ENCODE data around the gene PAX5. TPM values are rescaled to one million over a fixed set of nuclear protein-coding genes. Genes with fewer than 3 reads are reported as not detected.

The PAX5 gene
- total RNA-seq, 1 experiment from 2014 or later: 6.6 TPM

DNA sequence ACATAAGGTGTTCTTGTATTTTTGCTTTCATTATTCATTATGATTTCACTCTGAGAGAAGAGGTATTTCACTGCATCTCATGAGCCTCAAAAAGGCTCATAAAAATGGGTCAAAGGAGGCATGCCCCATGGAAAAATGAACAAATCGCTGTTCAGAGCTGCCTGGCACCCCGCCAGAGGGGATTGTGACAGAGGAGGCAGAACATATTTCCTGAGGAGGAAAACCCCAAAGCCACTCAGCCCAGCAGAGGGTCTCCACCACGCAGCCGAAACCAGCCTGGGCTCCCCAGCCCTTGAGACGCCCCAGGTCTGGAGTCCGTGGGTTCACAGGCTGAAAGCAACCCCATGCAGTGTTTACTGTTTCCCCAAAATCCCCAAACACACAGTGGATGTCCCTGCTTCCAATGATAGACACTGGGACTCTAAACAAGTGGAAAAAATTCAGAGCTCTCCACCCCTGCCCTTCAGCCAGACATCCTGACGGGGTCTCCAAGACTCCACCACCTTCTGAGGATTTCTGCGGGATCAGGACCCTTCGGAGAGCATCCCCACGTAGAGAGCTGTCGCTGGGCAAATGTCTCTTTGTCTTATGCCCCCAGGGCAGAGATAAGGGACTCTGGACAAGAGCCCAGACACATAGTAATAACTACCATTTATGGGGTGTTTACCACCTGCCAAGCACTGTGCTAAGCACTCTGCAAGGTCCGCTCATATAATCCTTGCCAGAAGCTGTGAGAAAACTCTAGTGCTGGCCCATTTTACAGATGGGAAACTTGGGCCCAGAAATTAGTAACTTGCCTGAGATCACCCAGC, 122.3 kb downstream of the PAX5 start (continued):
- TF ChIP-seq, protein P1, sequence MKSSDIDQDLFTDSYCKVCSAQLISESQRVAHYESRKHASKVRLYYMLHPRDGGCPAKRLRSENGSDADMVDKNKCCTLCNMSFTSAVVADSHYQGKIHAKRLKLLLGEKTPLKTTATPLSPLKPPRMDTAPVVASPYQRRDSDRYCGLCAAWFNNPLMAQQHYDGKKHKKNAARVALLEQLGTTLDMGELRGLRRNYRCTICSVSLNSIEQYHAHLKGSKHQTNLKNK (CRISPR knock-in tag; IDR thresholded peaks at IDR 0.05): no peak
- no peak for TF ChIP-seq ATF1 (CRISPR knock-in tag; IDR thresholded peaks at IDR 0.05)
- no peak for TF ChIP-seq RELA (CRISPR knock-in tag; IDR thresholded peaks at IDR 0.05; ENCODE audit: borderline replicate concordance)

DNA sequence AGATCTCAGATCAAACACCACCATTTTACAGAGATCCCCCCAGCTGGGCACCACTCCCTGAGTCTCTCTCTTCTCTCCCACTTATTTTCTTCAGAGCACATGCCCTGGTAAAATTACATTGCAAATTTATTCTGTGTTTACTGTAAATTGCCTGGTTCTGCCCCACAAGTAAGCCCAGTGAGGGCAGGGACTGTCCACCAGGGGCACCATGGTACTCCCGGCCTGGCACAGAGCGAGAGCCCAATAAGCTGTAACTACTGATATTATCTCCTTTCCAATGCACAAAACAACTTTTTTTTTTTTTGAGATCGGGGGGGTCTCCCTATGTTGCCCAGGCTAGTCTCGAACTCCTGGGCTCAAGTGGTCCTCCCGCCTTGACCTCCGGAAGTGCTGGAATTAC, 123.0 kb downstream of the PAX5 start:
- CTCF ChIA-PET: interaction anchor here (0.6 to 4.7 kb wide), 10 partner anchors 12 to 398 kb away, joined by 3 to 19 read pairs (median 4); no protein-coding TSS in a partner anchor
- no peaks in the 10 kb centered on the region for H3K36me3 Mint-ChIP-seq
- ATAC-seq (no peak), DNase-seq (ENCODE audit: low spot score) (no peak)
- H3K4me3 Mint-ChIP-seq: no peak overlapping the region
- peaks cover 4% of the 10 kb centered on the region for H3K9me3 Mint-ChIP-seq
- POLR2A ChIA-PET: no interaction called here
- TF ChIP-seq ZNF423 (CRISPR knock-in tag; IDR thresholded peaks at IDR 0.05) (no peak), ETV6 (CRISPR knock-in tag; IDR thresholded peaks at IDR 0.05) (no peak), NR1H2 (CRISPR knock-in tag; IDR thresholded peaks at IDR 0.05) (no peak), IRF1 (CRISPR knock-in tag; IDR thresholded peaks at IDR 0.05) (no peak), GTF2I (CRISPR knock-in tag; conservative IDR thresholded peaks at IDR 0.05) (no peak), MLX (CRISPR knock-in tag; IDR thresholded peaks at IDR 0.05) (no peak), PRRX2 (CRISPR knock-in tag; IDR thresholded peaks at IDR 0.05) (no peak), FOXK1 (CRISPR knock-in tag; IDR thresholded peaks at IDR 0.05) (no peak), ZNF425 (CRISPR knock-in tag; conservative IDR thresholded peaks at IDR 0.05) (no peak), ZNF671 (CRISPR knock-in tag; IDR thresholded peaks at IDR 0.05) (no peak)
- TF ChIP-seq, protein P2, sequence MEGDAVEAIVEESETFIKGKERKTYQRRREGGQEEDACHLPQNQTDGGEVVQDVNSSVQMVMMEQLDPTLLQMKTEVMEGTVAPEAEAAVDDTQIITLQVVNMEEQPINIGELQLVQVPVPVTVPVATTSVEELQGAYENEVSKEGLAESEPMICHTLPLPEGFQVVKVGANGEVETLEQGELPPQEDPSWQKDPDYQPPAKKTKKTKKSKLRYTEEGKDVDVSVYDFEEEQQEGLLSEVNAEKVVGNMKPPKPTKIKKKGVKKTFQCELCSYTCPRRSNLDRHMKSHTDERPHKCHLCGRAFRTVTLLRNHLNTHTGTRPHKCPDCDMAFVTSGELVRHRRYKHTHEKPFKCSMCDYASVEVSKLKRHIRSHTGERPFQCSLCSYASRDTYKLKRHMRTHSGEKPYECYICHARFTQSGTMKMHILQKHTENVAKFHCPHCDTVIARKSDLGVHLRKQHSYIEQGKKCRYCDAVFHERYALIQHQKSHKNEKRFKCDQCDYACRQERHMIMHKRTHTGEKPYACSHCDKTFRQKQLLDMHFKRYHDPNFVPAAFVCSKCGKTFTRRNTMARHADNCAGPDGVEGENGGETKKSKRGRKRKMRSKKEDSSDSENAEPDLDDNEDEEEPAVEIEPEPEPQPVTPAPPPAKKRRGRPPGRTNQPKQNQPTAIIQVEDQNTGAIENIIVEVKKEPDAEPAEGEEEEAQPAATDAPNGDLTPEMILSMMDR (IDR thresholded peaks at IDR 0.05): no peak
- H3K4me1 Mint-ChIP-seq: peaks cover 12% of the 10 kb centered on the region
- no peaks in the 10 kb centered on the region for H3K27me3 Mint-ChIP-seq (ENCODE audit: low read depth)
- H3K27ac Mint-ChIP-seq: no peak overlapping the region

DNA sequence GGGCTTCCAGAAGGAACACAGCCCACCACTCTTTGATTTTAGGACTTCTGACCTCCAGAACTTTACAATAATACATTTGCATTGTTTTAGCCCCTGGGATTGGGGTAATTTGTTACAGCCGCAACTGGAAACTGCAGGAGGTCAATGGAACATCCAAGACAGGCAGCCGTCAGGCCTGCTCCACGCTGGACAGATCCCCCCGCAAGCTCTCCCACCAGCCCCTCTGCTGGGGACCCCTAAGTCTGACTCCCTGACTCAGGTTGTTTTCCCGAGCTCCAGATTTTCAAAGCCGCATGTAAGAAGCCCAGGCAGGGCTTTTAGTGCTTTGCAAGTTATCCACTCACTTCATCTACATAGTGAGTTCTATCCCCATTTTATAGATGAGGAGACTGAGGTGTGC, 127.6 kb downstream of the PAX5 start:
- Mint-ChIP-seq H3K4me1 (peaks cover 10% of the 10 kb centered on the region), H3K9me3 (no peaks in the 10 kb centered on the region), H3K27ac (no peak overlapping the region), H3K36me3 (no peaks in the 10 kb centered on the region), H3K4me3 (no peak overlapping the region), H3K27me3 (ENCODE audit: low read depth) (no peaks in the 10 kb centered on the region)
- DNase-seq (ENCODE audit: low spot score) (no peak), ATAC-seq (no peak)
- POLR2A ChIA-PET: no interaction called here
- CTCF ChIA-PET: interaction anchor here (0.6 to 5.8 kb wide), 9 partner anchors 32 to 90 kb away, joined by 3 to 70 read pairs (median 4); no protein-coding TSS in a partner anchor
- TF ChIP-seq, protein P2 (IDR thresholded peaks at IDR 0.05): no peak
- TF ChIP-seq IRF1 (CRISPR knock-in tag; IDR thresholded peaks at IDR 0.05) (no peak), NFYB (CRISPR knock-in tag; conservative IDR thresholded peaks at IDR 0.05; ENCODE audit: low read depth) (no peak), NFE2L1 (CRISPR knock-in tag; IDR thresholded peaks at IDR 0.05) (no peak), NR3C1 (CRISPR knock-in tag; conservative IDR thresholded peaks at IDR 0.05; ENCODE audit: low read depth) (no peak), CBFB (CRISPR knock-in tag; IDR thresholded peaks at IDR 0.05; ENCODE audit: low read depth) (no peak)
- TF ChIP-seq, protein P3, sequence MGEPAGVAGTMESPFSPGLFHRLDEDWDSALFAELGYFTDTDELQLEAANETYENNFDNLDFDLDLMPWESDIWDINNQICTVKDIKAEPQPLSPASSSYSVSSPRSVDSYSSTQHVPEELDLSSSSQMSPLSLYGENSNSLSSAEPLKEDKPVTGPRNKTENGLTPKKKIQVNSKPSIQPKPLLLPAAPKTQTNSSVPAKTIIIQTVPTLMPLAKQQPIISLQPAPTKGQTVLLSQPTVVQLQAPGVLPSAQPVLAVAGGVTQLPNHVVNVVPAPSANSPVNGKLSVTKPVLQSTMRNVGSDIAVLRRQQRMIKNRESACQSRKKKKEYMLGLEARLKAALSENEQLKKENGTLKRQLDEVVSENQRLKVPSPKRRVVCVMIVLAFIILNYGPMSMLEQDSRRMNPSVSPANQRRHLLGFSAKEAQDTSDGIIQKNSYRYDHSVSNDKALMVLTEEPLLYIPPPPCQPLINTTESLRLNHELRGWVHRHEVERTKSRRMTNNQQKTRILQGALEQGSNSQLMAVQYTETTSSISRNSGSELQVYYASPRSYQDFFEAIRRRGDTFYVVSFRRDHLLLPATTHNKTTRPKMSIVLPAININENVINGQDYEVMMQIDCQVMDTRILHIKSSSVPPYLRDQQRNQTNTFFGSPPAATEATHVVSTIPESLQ (CRISPR knock-in tag; IDR thresholded peaks at IDR 0.05): no peak
- TF ChIP-seq, protein P4, sequence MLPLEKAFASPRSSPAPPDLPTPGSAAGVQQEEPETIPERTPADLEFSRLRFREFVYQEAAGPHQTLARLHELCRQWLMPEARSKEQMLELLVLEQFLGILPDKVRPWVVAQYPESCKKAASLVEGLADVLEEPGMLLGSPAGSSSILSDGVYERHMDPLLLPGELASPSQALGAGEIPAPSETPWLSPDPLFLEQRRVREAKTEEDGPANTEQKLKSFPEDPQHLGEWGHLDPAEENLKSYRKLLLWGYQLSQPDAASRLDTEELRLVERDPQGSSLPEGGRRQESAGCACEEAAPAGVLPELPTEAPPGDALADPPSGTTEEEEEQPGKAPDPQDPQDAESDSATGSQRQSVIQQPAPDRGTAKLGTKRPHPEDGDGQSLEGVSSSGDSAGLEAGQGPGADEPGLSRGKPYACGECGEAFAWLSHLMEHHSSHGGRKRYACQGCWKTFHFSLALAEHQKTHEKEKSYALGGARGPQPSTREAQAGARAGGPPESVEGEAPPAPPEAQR (CRISPR knock-in tag; IDR thresholded peaks at IDR 0.05): no peak

All from WTC11 (cell line).